Epidermal melanocyte (primary cell): ENCODE results near the gene STMP1.
"Not testable (repeated sequence)": the region's sequence is repeated elsewhere in the genome, so short reads cannot be mapped to it uniquely, and the experiment has no call there.

Experiments used
- DNase-seq: peaks from one replicate; pipeline ENCODE4 v3.0.0; 2011; ENCODE audit warnings: low spot score; ENCODE audit not compliant: insufficient read length

Gene STMP1

GRCh38 chr7:135662373-135663114, at the start of gene STMP1:
TSS of gene STMP1 (plus strand) at chr7:135662514.
- peak; percentile 77 for DNase-seq

- DNase-seq: no peak
Measured at GRCh38 chr7:135616136-135616535, 46.2 kb upstream of the STMP1 start.

- no peak for DNase-seq
Measured at GRCh38 chr7:135617781-135618180, 44.5 kb upstream of the STMP1 start.

GRCh38 chr7:135618510-135618909, 43.8 kb upstream of the STMP1 start:
- no peak for DNase-seq

GRCh38 chr7:135620447-135620846, 41.9 kb upstream of the STMP1 start:
- no peak for DNase-seq

- peak; percentile 61 for DNase-seq
Measured at GRCh38 chr7:135620980-135621850, 41.1 kb upstream of the STMP1 start.

GRCh38 chr7:135634191-135634878, 28.0 kb upstream of the STMP1 start:
- no peak for DNase-seq

GRCh38 chr7:135639690-135640089, 22.6 kb upstream of the STMP1 start:
- DNase-seq: not testable (repeated sequence)

GRCh38 chr7:135644154-135644553, 18.2 kb upstream of the STMP1 start:
- no peak for DNase-seq

- no peak for DNase-seq
Measured at GRCh38 chr7:135644729-135645128, 17.6 kb upstream of the STMP1 start.

- no peak for DNase-seq
Measured at GRCh38 chr7:135645296-135645904, 16.9 kb upstream of the STMP1 start.

GRCh38 chr7:135647755-135648154, 14.6 kb upstream of the STMP1 start:
- DNase-seq: no peak

GRCh38 chr7:135648235-135648634, 14.1 kb upstream of the STMP1 start:
- DNase-seq: no peak

GRCh38 chr7:135650831-135651573, 11.3 kb upstream of the STMP1 start:
- no peak for DNase-seq

GRCh38 chr7:135653340-135654080, 8.8 kb upstream of the STMP1 start:
- no peak for DNase-seq

- no peak for DNase-seq
Measured at GRCh38 chr7:135658564-135658963, 3.8 kb upstream of the STMP1 start.

- no peak for DNase-seq
Measured at GRCh38 chr7:135659159-135659846, 3.0 kb upstream of the STMP1 start.

GRCh38 chr7:135661311-135662122, 797 bp upstream of the STMP1 start:
- no peak for DNase-seq

GRCh38 chr7:135662123-135662372, 266 bp upstream of the STMP1 start:
- no peak for DNase-seq
